Measurements from ENCODE around the gene FANCD2OS.
"Not testable (repeated sequence)": the region's sequence is repeated elsewhere in the genome, so short reads cannot be mapped to it uniquely, and the experiment has no call there.

Gene FANCD2OS

DNA sequence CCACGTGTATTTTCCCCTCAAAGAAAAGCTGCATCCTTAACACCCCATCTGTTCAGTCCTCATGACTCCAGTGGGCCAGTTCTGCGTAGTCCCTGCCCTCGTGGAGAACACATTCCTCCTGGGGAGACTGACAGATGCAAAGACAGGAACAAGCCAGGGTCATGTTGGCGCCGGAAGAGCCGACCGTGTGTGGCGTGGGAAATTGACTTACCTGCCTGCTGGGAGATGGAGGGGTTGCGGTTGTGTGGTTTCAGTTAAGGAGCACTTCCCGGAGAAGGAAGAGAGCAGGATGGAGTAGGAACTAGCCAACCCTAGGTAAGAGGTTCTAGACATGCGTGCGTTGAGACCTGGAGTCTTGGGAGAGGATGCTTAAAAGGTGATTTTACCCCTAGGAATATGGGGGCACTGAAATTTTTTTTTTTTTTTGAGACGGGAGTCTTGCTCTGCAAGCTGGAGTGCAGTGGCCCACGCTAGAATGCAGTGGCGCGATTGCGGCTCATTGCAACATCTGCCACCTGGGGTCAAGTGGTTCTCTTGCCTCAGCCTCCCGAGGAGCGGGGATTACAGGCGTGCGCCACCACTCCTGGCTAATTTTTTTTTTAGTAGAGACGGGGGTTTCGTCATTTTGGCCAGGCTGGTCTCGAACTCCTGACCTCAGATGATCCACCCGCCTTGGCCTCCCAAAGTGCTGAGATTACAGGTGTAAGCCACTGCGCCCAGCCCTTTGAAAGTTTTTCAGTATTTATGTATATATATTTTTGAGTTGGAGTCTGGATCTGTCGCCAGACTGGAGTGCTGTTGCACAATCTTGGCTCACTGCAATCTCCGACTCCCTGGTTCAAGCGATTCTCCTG, 34.9 kb upstream of the FANCD2OS start:
- no peak for DNase-seq (ENCODE audit: low read depth, low spot score)
- Histone ChIP-seq H3K9me3 (ENCODE audit: low read depth, low read length) (no peaks in the 10 kb centered on the region), H3K9ac (ENCODE audit: insufficient read length) (peak overlapping the region; percentile 47), H3K36me3 (ENCODE audit: insufficient read depth, low read length) (peaks cover 2% of the 10 kb centered on the region; the same call in 1 of the 2 replicates), H3K4me3 (peak overlapping the region; percentile 81), H3K27ac (no peak overlapping the region)
- TF ChIP-seq POLR2AphosphoS5 (IDR thresholded peaks at IDR 0.05; ENCODE audit: borderline replicate concordance, low read depth, low read length) (no peak), EZH2 (IDR thresholded peaks at IDR 0.05) (no peak), FOXP2 (optimal IDR thresholded peaks at IDR 0.05; ENCODE audit: control extremely low read depth, extremely low read length, insufficient read depth) (no peak)

GRCh38 chr3:10140996-10141546, 33.0 kb upstream of the FANCD2OS start:
- H3K4me3 ChIP-seq = peak overlapping the region; percentile 81
- no peak for DNase-seq (ENCODE audit: low read depth, low spot score)
- H3K9ac ChIP-seq (ENCODE audit: insufficient read length) = no peak overlapping the region
- H3K36me3 ChIP-seq (ENCODE audit: insufficient read depth, low read length) = no peaks in the 10 kb centered on the region
- TF ChIP-seq POLR2AphosphoS5 (IDR thresholded peaks at IDR 0.05; ENCODE audit: borderline replicate concordance, low read depth, low read length) (no peak), EZH2 (IDR thresholded peaks at IDR 0.05) (no peak), FOXP2 (optimal IDR thresholded peaks at IDR 0.05; ENCODE audit: control extremely low read depth, extremely low read length, insufficient read depth) (no peak)
- H3K27ac ChIP-seq = no peak overlapping the region
- no peaks in the 10 kb centered on the region for H3K9me3 ChIP-seq (ENCODE audit: low read depth, low read length)

DNA sequence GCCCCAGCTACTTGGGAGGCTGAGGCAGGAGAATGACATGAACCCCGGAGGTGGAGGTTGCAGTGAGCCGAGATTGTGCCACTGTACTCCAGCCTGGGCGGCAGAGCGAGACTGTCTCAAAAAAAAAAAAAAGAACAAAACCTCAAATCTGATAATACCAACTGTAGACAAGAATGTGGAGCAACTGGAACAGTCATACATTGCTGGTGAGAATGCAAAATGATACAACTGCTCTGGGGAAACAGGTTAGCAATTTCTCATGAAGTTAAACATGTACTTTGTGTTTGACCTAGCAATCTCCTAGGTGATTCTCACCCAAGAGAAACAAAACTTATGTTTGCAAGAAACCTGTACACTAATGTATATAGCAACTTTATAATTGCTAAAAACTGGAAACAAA, 29.1 kb upstream of the FANCD2OS start:
- H3K9ac ChIP-seq (ENCODE audit: insufficient read length) = no peak overlapping the region
- no peak overlapping the region for H3K4me3 ChIP-seq
- no peak for TF ChIP-seq POLR2AphosphoS5 (IDR thresholded peaks at IDR 0.05; ENCODE audit: borderline replicate concordance, low read depth, low read length)
- no peak for TF ChIP-seq FOXP2 (optimal IDR thresholded peaks at IDR 0.05; ENCODE audit: control extremely low read depth, extremely low read length, insufficient read depth)
- TF ChIP-seq EZH2 (IDR thresholded peaks at IDR 0.05) = no peak

GRCh38 chr3:10136426-10137005, 28.5 kb upstream of the FANCD2OS start:
- Histone ChIP-seq H3K9me3 (ENCODE audit: low read depth, low read length) (no peaks in the 10 kb centered on the region), H3K4me3 (no peak overlapping the region), H3K9ac (ENCODE audit: insufficient read length) (no peak overlapping the region), H3K27ac (no peak overlapping the region), H3K36me3 (ENCODE audit: insufficient read depth, low read length) (no peaks in the 10 kb centered on the region)
- DNase-seq (ENCODE audit: low read depth, low spot score) = no peak
- TF ChIP-seq POLR2AphosphoS5 (IDR thresholded peaks at IDR 0.05; ENCODE audit: borderline replicate concordance, low read depth, low read length) = no peak
- TF ChIP-seq EZH2 (IDR thresholded peaks at IDR 0.05) = no peak
- TF ChIP-seq FOXP2 (optimal IDR thresholded peaks at IDR 0.05; ENCODE audit: control extremely low read depth, extremely low read length, insufficient read depth) = no peak

More for the DNA sequence above, 29.1 kb upstream of the FANCD2OS start:
- H3K9me3 ChIP-seq (ENCODE audit: low read depth, low read length) = no peaks in the 10 kb centered on the region
- H3K36me3 ChIP-seq (ENCODE audit: insufficient read depth, low read length) = no peaks in the 10 kb centered on the region
- no peak overlapping the region for H3K27ac ChIP-seq
- DNase-seq (ENCODE audit: low read depth, low spot score) = no peak

DNA sequence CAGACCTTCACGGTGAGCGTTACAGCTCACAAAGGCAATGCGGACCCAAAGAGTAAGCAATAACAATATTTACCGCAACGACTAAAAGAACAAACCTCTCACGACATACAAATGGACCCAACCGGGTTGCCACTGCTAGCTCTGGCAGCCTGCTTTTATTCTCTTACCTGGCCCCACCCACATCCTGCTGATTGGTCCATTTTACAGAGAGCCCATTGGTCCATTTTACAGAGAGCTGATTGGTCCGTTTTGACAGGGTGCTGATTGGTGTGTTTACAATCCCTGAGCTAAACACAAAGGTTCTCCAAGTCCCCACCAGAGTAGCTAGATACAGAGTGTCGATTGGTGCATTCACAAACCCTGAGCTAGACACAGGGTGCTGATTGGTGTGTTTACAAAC, 27.8 kb upstream of the FANCD2OS start:
- not testable (repeated sequence) for H3K27ac ChIP-seq; H3K9ac ChIP-seq (ENCODE audit: insufficient read length); DNase-seq (ENCODE audit: low read depth, low spot score); H3K4me3 ChIP-seq; H3K36me3 ChIP-seq (ENCODE audit: insufficient read depth, low read length); H3K9me3 ChIP-seq (ENCODE audit: low read depth, low read length)

- DNase-seq (ENCODE audit: low read depth, low spot score) = no peak
- Histone ChIP-seq H3K27ac (no peak overlapping the region), H3K36me3 (ENCODE audit: insufficient read depth, low read length) (peaks cover 6% of the 10 kb centered on the region; the same call in 1 of the 2 replicates), H3K9ac (ENCODE audit: insufficient read length) (no peak overlapping the region), H3K4me3 (no peak overlapping the region), H3K9me3 (ENCODE audit: low read depth, low read length) (no peaks in the 10 kb centered on the region)
- TF ChIP-seq EZH2 (IDR thresholded peaks at IDR 0.05) = no peak
- no peak for TF ChIP-seq FOXP2 (optimal IDR thresholded peaks at IDR 0.05; ENCODE audit: control extremely low read depth, extremely low read length, insufficient read depth)
- no peak for TF ChIP-seq POLR2AphosphoS5 (IDR thresholded peaks at IDR 0.05; ENCODE audit: borderline replicate concordance, low read depth, low read length)
Measured at GRCh38 chr3:10122724-10123123, 14.7 kb upstream of the FANCD2OS start.

- DNase-seq (ENCODE audit: low read depth, low spot score) = no peak
- H3K4me3 ChIP-seq = no peak overlapping the region
- H3K27ac ChIP-seq = no peak overlapping the region
- TF ChIP-seq FOXP2 (optimal IDR thresholded peaks at IDR 0.05; ENCODE audit: control extremely low read depth, extremely low read length, insufficient read depth) (no peak), EZH2 (IDR thresholded peaks at IDR 0.05) (no peak), POLR2AphosphoS5 (IDR thresholded peaks at IDR 0.05; ENCODE audit: borderline replicate concordance, low read depth, low read length) (no peak)
- no peaks in the 10 kb centered on the region for H3K9me3 ChIP-seq (ENCODE audit: low read depth, low read length)
- H3K36me3 ChIP-seq (ENCODE audit: insufficient read depth, low read length) = no peaks in the 10 kb centered on the region; the same call in 1 of the 2 replicates
- no peak overlapping the region for H3K9ac ChIP-seq (ENCODE audit: insufficient read length)
Measured at GRCh38 chr3:10121064-10121463, 13.0 kb upstream of the FANCD2OS start.

DNA sequence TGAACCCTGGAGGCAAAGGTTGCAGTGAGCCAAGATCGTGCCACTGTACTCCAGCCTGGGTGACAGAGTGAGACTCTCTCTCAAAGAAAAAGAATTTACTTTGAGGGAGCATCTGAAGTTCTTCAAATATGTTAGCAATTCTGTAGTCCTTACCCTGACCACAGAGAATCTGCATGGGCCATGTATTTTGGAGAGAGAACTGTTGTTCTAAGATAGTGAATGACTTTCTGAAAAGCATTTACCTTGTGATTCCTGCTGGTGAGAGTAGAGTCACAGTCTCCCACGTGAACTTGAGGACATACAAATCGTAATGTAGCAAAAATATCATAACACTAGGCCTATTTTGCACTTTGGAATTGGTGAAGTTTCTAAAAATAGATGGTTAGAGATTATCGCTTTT, 11.3 kb upstream of the FANCD2OS start:
- no peaks in the 10 kb centered on the region for H3K9me3 ChIP-seq (ENCODE audit: low read depth, low read length)
- H3K9ac ChIP-seq (ENCODE audit: insufficient read length) = no peak overlapping the region
- no peak overlapping the region for H3K4me3 ChIP-seq
- TF ChIP-seq FOXP2 (optimal IDR thresholded peaks at IDR 0.05; ENCODE audit: control extremely low read depth, extremely low read length, insufficient read depth) (no peak), EZH2 (IDR thresholded peaks at IDR 0.05) (no peak), POLR2AphosphoS5 (IDR thresholded peaks at IDR 0.05; ENCODE audit: borderline replicate concordance, low read depth, low read length) (no peak)
- no peaks in the 10 kb centered on the region; the same call in 1 of the 2 replicates for H3K36me3 ChIP-seq (ENCODE audit: insufficient read depth, low read length)
- H3K27ac ChIP-seq = no peak overlapping the region
- no peak for DNase-seq (ENCODE audit: low read depth, low spot score)

Measured in SK-N-MC (cell line).